Ishikawa (cell line): ENCODE results near the gene WSB1.

Experiments used
- EGR1 ChIP-seq: IDR thresholded peaks from 2 replicates; pipeline ENCODE4 v1.6.1; 2012
- RAD21 ChIP-seq: IDR thresholded peaks from 2 replicates; pipeline ENCODE4 v1.6.1; 2012; ENCODE audit warnings: low read depth
- TAF1 ChIP-seq: IDR thresholded peaks from 2 replicates; pipeline ENCODE4 v1.6.1; 2012; ENCODE audit warnings: low read depth, mild to moderate bottlenecking
- ZBTB7A ChIP-seq: IDR thresholded peaks from 2 replicates; pipeline ENCODE4 v1.6.1; 2012; ENCODE audit warnings: low read depth
- TF ChIP-seq, protein P1 (sequence below): IDR thresholded peaks from 2 replicates; pipeline ENCODE4 v1.6.1; 2012

DNA sequence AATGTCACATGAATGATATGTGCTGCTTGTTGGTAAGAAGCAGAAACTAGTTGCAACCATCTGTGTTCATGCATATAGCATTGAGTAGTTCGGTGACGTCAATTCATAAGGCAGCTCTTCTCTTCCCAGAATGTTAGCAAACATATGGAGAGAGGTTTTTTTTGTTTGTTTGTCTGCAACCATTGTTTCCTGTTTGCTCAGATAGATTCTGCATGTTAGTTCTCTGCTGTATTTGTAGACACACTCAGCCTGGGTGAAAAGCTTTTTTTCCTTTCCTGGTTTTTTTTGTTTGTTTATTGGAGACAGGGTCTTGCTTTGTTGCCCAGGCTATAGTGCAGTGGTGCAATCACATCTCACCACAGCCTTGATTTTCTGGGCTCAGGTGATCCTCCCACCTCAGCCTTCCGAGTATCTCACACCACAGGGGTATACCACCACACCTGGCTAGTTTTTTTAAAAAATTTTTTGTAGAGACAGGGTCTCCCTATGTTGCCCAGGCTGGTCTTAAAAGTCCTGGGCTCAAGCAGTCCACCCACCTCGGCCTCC is 16.7 kb downstream of the WSB1 start:
- TF ChIP-seq ZBTB7A (no peak), EGR1 (no peak), RAD21 (no peak), TAF1 (no peak)
- TF ChIP-seq, protein P1, sequence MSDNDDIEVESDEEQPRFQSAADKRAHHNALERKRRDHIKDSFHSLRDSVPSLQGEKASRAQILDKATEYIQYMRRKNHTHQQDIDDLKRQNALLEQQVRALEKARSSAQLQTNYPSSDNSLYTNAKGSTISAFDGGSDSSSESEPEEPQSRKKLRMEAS, result no peak
